GM12878 (cell line): ENCODE results near the gene NFAT5. TPM values are rescaled to one million over a fixed set of nuclear protein-coding genes. Genes with fewer than 3 reads are reported as not detected.

ENCODE experiments used
- ATAC-seq: fragments of 200-7000 bp; cut with Tn5 transposase; 3 replicates; pipeline ENCODE4 v1.9.1; 2020; ENCODE audit warnings: mild to moderate bottlenecking, moderate library complexity
- BruUV-seq: library from RNA; stranded (reverse); fragments of 400-500 nt; replicated peaks from 2 replicates; lab custom pipeline; 2021; lab: Mats Ljungman, UMichigan
- CTCF ChIA-PET: fragments of 300-600 bp; sonication (Branson Sonifier 250); formaldehyde crosslinking; extraction: SDS; loops from one replicate; lab custom pipeline; 2021; ENCODE audit warnings: inconsistent platforms; lab: Yijun Ruan, JAX
- POLR2A ChIA-PET: fragments of 350-600 bp; formaldehyde crosslinking; extraction: SDS; loops from one replicate; lab custom pipeline; 2021; ENCODE audit warnings: inconsistent platforms; lab: Charles Lee
- RAD21 ChIA-PET: fragments of 300-600 bp; sonication (Branson Sonifier 250); formaldehyde crosslinking; loops from one replicate; lab custom pipeline; 2023; ENCODE audit warnings: antibody characterized with exemption; ENCODE audit not compliant: unreplicated experiment; lab: Charles Lee
- SMC1A ChIA-PET: fragments of 300-600 bp; sonication (Branson Sonifier 250); formaldehyde crosslinking; loops from one replicate; lab custom pipeline; 2023; ENCODE audit not compliant: unreplicated experiment, uncharacterized antibody; lab: Charles Lee
- DNase-seq: peaks from one replicate; pipeline ENCODE4 v3.0.0-alpha.2; 2011; ENCODE audit warnings: low read depth, low spot score
- FAIRE-seq: peaks from 3 replicates; lab custom pipeline; 2011; peaks lifted over from hg19 to GRCh38; lab: Jason Lieb, UNC
- H2AFZ ChIP-seq: 2 replicates; pipeline ENCODE4 v1.6.0; 2011; ENCODE audit warnings: low read depth, low read length, control low read depth; ENCODE audit not compliant: control insufficient read depth
- H3K27ac ChIP-seq: 2 replicates; pipeline ENCODE4 v1.5.1; 2011; ENCODE audit warnings: control low read depth; ENCODE audit not compliant: control insufficient read depth, insufficient read depth
- H3K27me3 ChIP-seq, 2 experiments: replicated peaks in 1 of 2; 2 replicates each; pipeline versions ENCODE4 v1.6.0 to v1.6.1; 2011; ENCODE audit warnings: low read length in 1 of 2; ENCODE audit not compliant: control insufficient read depth in 2 of 2, insufficient read depth in 2 of 2
- H3K36me3 ChIP-seq, 2 experiments: 2 replicates each; pipeline ENCODE4 v1.5.1; 2011; ENCODE audit warnings: low read length in 1 of 2; ENCODE audit not compliant: control insufficient read depth in 2 of 2, insufficient read depth in 2 of 2
- H3K4me1 ChIP-seq: 2 replicates; pipeline ENCODE4 v1.6.1; 2011; ENCODE audit warnings: mild to moderate bottlenecking, low read length, moderate library complexity, mixed read lengths; ENCODE audit not compliant: control insufficient read depth, insufficient read depth
- H3K4me2 ChIP-seq: 2 replicates; pipeline ENCODE4 v1.6.0; 2011; ENCODE audit warnings: control low read depth; ENCODE audit not compliant: control insufficient read depth, insufficient read depth
- H3K4me3 ChIP-seq: fragments of 200-600 bp; sonication (generic); 2 replicates; pipeline ENCODE4 v1.5.1; 2016
- H3K79me2 ChIP-seq: 2 replicates; pipeline ENCODE4 v1.6.0; 2011; ENCODE audit warnings: low read length; ENCODE audit not compliant: control insufficient read depth, insufficient read depth
- H3K9ac ChIP-seq: 2 replicates; pipeline ENCODE4 v1.8.0; 2011; ENCODE audit warnings: low read length, control low read depth, mixed read lengths; ENCODE audit not compliant: control insufficient read depth, insufficient read depth
- H3K9me3 ChIP-seq: replicated peaks from 3 replicates; pipeline ENCODE4 v1.5.1; 2011; ENCODE audit warnings: mild to moderate bottlenecking, low read length; ENCODE audit not compliant: control insufficient read depth, insufficient read depth
- H4K20me1 ChIP-seq: 2 replicates; pipeline ENCODE4 v1.6.0; 2011; ENCODE audit not compliant: control insufficient read depth, insufficient read depth
- BHLHE40 ChIP-seq, 2 experiments: fragments of 450-650 bp in 1 of 2; IDR thresholded peaks; 2 replicates each; pipeline ENCODE4 v1.6.1; 2011 to 2017; ENCODE audit warnings: low read depth in 2 of 2, borderline replicate concordance in 1 of 2, improper control_type of control experiment in 1 of 2, low read length in 1 of 2, mild to moderate bottlenecking in 1 of 2
- BMI1 ChIP-seq: fragments of 450-650 bp; IDR thresholded peaks from 2 replicates; pipeline ENCODE4 v1.6.1; 2016; ENCODE audit warnings: mild to moderate bottlenecking, moderate library complexity, borderline replicate concordance
- NKRF ChIP-seq: fragments of 450-650 bp; conservative IDR thresholded peaks from 2 replicates; pipeline ENCODE4 v1.6.1; 2017; ENCODE audit warnings: mild to moderate bottlenecking, moderate library complexity
- PBX3 ChIP-seq: IDR thresholded peaks from 2 replicates; pipeline ENCODE4 v1.6.1; 2011; ENCODE audit warnings: mild to moderate bottlenecking, low read depth, low read length, moderate library complexity; ENCODE audit not compliant: insufficient replicate concordance
- POU2F2 ChIP-seq: IDR thresholded peaks from 3 replicates; pipeline ENCODE4 v1.6.1; 2011; ENCODE audit warnings: low read depth, mild to moderate bottlenecking, low read length, borderline replicate concordance
- SIX5 ChIP-seq: IDR thresholded peaks from 2 replicates; pipeline ENCODE4 v1.6.1; 2011; ENCODE audit warnings: mild to moderate bottlenecking, low read depth, low read length, moderate library complexity; ENCODE audit not compliant: severe bottlenecking
- SREBF1 ChIP-seq: IDR thresholded peaks from 2 replicates; pipeline ENCODE4 v1.6.1; 2012; ENCODE audit warnings: mild to moderate bottlenecking, low read length
- SUPT20H ChIP-seq: IDR thresholded peaks from 2 replicates; pipeline ENCODE4 v1.6.1; 2011; ENCODE audit warnings: low read depth, mild to moderate bottlenecking, low read length, moderate library complexity, borderline replicate concordance; ENCODE audit not compliant: control insufficient read depth
- YY1 ChIP-seq: IDR thresholded peaks from 2 replicates; pipeline ENCODE4 v1.6.1; 2011; ENCODE audit warnings: low read depth, mild to moderate bottlenecking, low read length
- ZNF384 ChIP-seq: IDR thresholded peaks from 2 replicates; pipeline ENCODE4 v1.6.1; 2012; ENCODE audit warnings: low read depth, mild to moderate bottlenecking, low read length, improper control_type of control experiment, borderline replicate concordance
- ZNF592 ChIP-seq: fragments of 450-650 bp; IDR thresholded peaks from 2 replicates; pipeline ENCODE4 v1.6.1; 2017; ENCODE audit warnings: mild to moderate bottlenecking, moderate library complexity
- WGBS: methylation state at CpG from one replicate; pipeline ENCODE4 v1.1.6; 2016; ENCODE audit warnings: low lambda C conversion rate; ENCODE audit not compliant: insufficient replicate concordance, insufficient coverage; ENCODE audit errors: missing lambda C conversion rate; 5-methylcytosine and 5-hydroxymethylcytosine counted together
- in situ Hi-C: fragments of 300-500 bp; cut with MboI; formaldehyde crosslinking; loops from 9 replicates; pipeline ENCODE4 v1.14.3; 2018; ENCODE audit warnings: mixed read lengths
- intact Hi-C: fragments of 100-400 bp; cut with micrococcal nuclease; formaldehyde crosslinking; loops from one replicate; pipeline ENCODE4 v1.14.2; 2022; ENCODE audit not compliant: unreplicated experiment
- polyA plus RNA-seq, 11 experiments: library from polyadenylated mRNA; depleted of rRNA in 4 of 11; unstranded in 6 of 11; stranded (reverse) in 5 of 11; fragments of >200 nt; fragmentation: Nextera tagmentation in 4 of 11; fragmentation: Illumina TruSeq in 1 of 11; extraction: Ambion mirVana in 4 of 11; extraction: Trizol in 1 of 11; gene quantifications; 1 replicate in 1 of 11; 2 replicates in 10 of 11; pipeline versions ENCODE4 v1.2.1 to v1.2.3, GENCODE V29; 2011 to 2016; ENCODE audit warnings: inconsistent platforms in 2 of 11, missing spikeins in 2 of 11, low read depth in 1 of 11
- total RNA-seq, 4 experiments: library from RNA; depleted of rRNA in 3 of 4; stranded (reverse); fragments of >200 nt in 3 of 4; fragmentation: Illumina TruSeq in 1 of 4; extraction: Trizol in 1 of 4; gene quantifications; 2 replicates each; pipeline versions ENCODE4 v1.2.1 to v1.2.3, GENCODE V29; 2013 to 2021

The NFAT5 gene
- total and polyA plus RNA-seq, 10 of the 15 experiments (the other 5 are each of a cell fraction or from before 2014, with no cell fraction given): 0.58 to 31.5 (median 12.7) TPM

DNA sequence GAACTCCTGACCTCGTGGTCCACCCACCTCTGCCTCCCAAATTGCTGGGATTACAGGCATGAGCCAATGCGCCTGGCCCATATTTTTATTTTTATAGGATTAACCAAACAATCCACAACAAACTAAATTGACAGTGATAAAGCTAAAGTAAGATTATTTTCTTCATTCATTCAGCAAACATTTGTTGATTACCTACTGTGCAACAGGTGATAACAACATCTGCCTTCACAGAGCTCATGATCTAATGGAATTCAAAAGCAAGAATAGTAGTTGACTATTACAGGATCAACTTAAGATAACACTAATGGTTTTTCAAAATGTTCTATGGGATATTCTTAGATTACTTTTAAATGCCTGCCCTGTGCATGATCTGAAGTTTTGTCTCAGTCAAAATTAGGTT lies 122.8 kb downstream of the NFAT5 start (continued):
- TF ChIP-seq YY1 (no peak), SUPT20H (no peak), ZNF384 (no peak)

DNA sequence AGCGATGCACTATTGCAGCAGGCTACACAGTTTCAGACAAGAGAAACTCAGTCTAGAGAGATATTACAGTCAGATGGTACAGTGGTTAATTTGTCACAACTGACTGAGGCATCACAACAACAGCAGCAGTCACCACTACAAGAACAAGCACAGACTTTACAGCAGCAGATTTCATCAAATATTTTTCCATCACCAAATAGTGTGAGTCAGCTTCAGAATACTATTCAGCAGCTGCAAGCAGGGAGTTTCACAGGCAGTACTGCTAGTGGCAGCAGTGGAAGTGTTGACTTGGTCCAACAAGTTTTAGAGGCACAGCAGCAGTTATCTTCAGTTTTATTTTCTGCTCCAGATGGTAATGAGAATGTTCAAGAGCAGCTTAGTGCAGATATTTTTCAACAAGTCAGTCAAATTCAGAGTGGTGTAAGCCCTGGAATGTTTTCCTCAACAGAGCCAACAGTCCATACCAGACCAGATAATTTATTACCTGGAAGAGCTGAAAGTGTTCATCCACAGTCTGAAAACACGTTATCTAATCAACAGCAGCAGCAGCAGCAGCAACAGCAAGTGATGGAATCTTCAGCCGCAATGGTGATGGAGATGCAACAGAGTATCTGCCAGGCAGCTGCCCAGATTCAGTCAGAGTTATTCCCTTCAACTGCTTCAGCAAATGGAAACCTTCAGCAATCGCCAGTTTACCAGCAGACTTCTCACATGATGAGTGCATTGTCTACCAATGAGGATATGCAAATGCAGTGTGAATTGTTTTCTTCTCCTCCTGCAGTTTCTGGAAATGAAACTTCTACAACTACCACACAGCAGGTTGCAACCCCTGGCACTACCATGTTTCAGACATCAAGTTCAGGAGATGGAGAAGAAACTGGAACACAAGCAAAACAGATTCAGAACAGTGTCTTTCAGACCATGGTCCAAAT lies 126.5 kb downstream of the NFAT5 start:
- FAIRE-seq (peak; percentile 47), ATAC-seq (no peak; the same call in 1 of the 3 replicates), DNase-seq (peak; percentile 7)
- Histone ChIP-seq H3K36me3 (peaks cover 19 to 37% of the 10 kb centered on the region in 2 experiments), H3K9me3 (no peaks in the 10 kb centered on the region), H3K9ac (no peak overlapping the region), H3K4me2 (no peak overlapping the region; the same call in 1 of the 2 replicates), H3K4me1 (peaks cover 5% of the 10 kb centered on the region; the same call in 1 of the 2 replicates), H4K20me1 (no peaks in the 10 kb centered on the region), H2AFZ (no peak overlapping the region), H3K27me3 (no peaks in the 10 kb centered on the region), H3K4me3 (no peak overlapping the region), H3K27ac (no peak overlapping the region), H3K79me2 (no peaks in the 10 kb centered on the region)
- ChIA-PET CTCF (interaction anchor here (1.5 to 2.7 kb wide), 3 partner anchors 11 to 296 kb away, joined by 3 to 15 read pairs (median 7); no protein-coding TSS in a partner anchor), RAD21 (interaction anchor here (1.4 kb wide), 1 partner anchor 12 kb away, joined by 3 read pairs; no protein-coding TSS in a partner anchor), SMC1A (interaction anchor here (1.5 kb wide), 1 partner anchor 296 kb away, joined by 5 read pairs; no protein-coding TSS in a partner anchor), POLR2A (interaction anchor here (0.6 kb wide), 1 partner anchor 91 kb away, joined by 6 read pairs; no protein-coding TSS in a partner anchor)
- 56% methylated on average over 4 of the region's 4 CpGs for WGBS
- in situ Hi-C loops (no loop called here), intact Hi-C loops (no loop called here)
- no TSS peak for BruUV-seq
- no peak for TF ChIP-seq BMI1
- TF ChIP-seq BHLHE40 (IDR thresholded peaks at IDR 0.05; ENCODE audit: borderline replicate concordance in 1 of 2, low read depth in 2 of 2, low read length in 1 of 2): no peak
- no peak for TF ChIP-seq SIX5
- TF ChIP-seq SREBF1: no peak
- TF ChIP-seq PBX3: no peak
- TF ChIP-seq NKRF: no peak
- TF ChIP-seq ZNF592: no peak
- peak; percentile 48; the same call in 1 of the 3 replicates for TF ChIP-seq POU2F2
